ENCODE results near the gene LMCD1.

LMCD1 gene

GRCh38 chr3:8530581-8530980, 29.0 kb downstream of the LMCD1 start:
- no peak for DNase-seq (ENCODE audit: low read depth in 1 of 2, low spot score in 1 of 2)

- DNase-seq (ENCODE audit: low read depth in 1 of 2, low spot score in 1 of 2) = no peak
Measured at GRCh38 chr3:8532251-8532871, 30.7 kb downstream of the LMCD1 start.

- DNase-seq (ENCODE audit: low read depth in 1 of 2, low spot score in 1 of 2) = no peak
Measured at GRCh38 chr3:8536096-8537056, 34.8 kb downstream of the LMCD1 start.

- no peak for DNase-seq (ENCODE audit: low read depth in 1 of 2, low spot score in 1 of 2)
Measured at GRCh38 chr3:8537440-8537839, 35.8 kb downstream of the LMCD1 start.

GRCh38 chr3:8538223-8538622, 36.6 kb downstream of the LMCD1 start:
- DNase-seq (ENCODE audit: low read depth in 1 of 2, low spot score in 1 of 2) = no peak

- no peak for DNase-seq (ENCODE audit: low read depth in 1 of 2, low spot score in 1 of 2)
Measured at GRCh38 chr3:8538913-8539312, 37.3 kb downstream of the LMCD1 start.

- DNase-seq (ENCODE audit: low read depth in 1 of 2, low spot score in 1 of 2) = no peak
Measured at GRCh38 chr3:8539419-8539818, 37.8 kb downstream of the LMCD1 start.

GRCh38 chr3:8540456-8540855, 38.8 kb downstream of the LMCD1 start:
- no peak for DNase-seq (ENCODE audit: low read depth in 1 of 2, low spot score in 1 of 2)

- DNase-seq (ENCODE audit: low read depth in 1 of 2, low spot score in 1 of 2) = no peak
Measured at GRCh38 chr3:8541486-8541885, 39.9 kb downstream of the LMCD1 start.

- DNase-seq (ENCODE audit: low read depth in 1 of 2, low spot score in 1 of 2) = no peak
Measured at GRCh38 chr3:8542190-8543135, 40.8 kb downstream of the LMCD1 start.

- DNase-seq (ENCODE audit: low read depth in 1 of 2, low spot score in 1 of 2) = no peak
Measured at GRCh38 chr3:8546609-8547008, 45.0 kb downstream of the LMCD1 start.

- DNase-seq (ENCODE audit: low read depth in 1 of 2, low spot score in 1 of 2) = no peak
Measured at GRCh38 chr3:8548502-8549275, 47.1 kb downstream of the LMCD1 start.

GRCh38 chr3:8549354-8549753, 47.7 kb downstream of the LMCD1 start:
- no peak for DNase-seq (ENCODE audit: low read depth in 1 of 2, low spot score in 1 of 2)

- no peak for DNase-seq (ENCODE audit: low read depth in 1 of 2, low spot score in 1 of 2)
Measured at GRCh38 chr3:8550611-8551010, 49.0 kb downstream of the LMCD1 start.

- DNase-seq (ENCODE audit: low read depth in 1 of 2, low spot score in 1 of 2) = no peak
Measured at GRCh38 chr3:8552223-8552762, 50.7 kb downstream of the LMCD1 start.

- DNase-seq (ENCODE audit: low read depth in 1 of 2, low spot score in 1 of 2) = no peak
Measured at GRCh38 chr3:8553405-8553804, 51.8 kb downstream of the LMCD1 start.

GRCh38 chr3:8554696-8555095, 53.1 kb downstream of the LMCD1 start:
- no peak for DNase-seq (ENCODE audit: low read depth in 1 of 2, low spot score in 1 of 2)

GRCh38 chr3:8555113-8555661, 53.6 kb downstream of the LMCD1 start:
- DNase-seq (ENCODE audit: low read depth in 1 of 2, low spot score in 1 of 2) = no peak

- DNase-seq (ENCODE audit: low read depth in 1 of 2, low spot score in 1 of 2) = no peak
Measured at GRCh38 chr3:8555725-8556472, 54.3 kb downstream of the LMCD1 start.

Measured in activated CD4-positive, alpha-beta T cell treated with anti-CD3 and anti-CD28 coated beads, Interleukin-2, amount 50 U/mL, for 24 hours (primary cell).